Glutamatergic neuron (in vitro differentiated cells): ENCODE measurements around the gene ESPL1. TPM values are rescaled to one million over a fixed set of nuclear protein-coding genes. Genes with fewer than 3 reads are reported as not detected.

ENCODE experiments used
- DNase-seq: peaks from one replicate; pipeline ENCODE4 v3.0.0; 2022
- H3K27ac Mint-ChIP-seq: one replicate; pipeline ENCODE4 v1.8.0; 2020; ENCODE audit warnings: mild to moderate bottlenecking, mixed read lengths, inconsistent platforms; ENCODE audit not compliant: unreplicated experiment
- H3K27me3 Mint-ChIP-seq: one replicate; pipeline ENCODE4 v1.8.0; 2020; ENCODE audit warnings: mild to moderate bottlenecking, moderate library complexity, mixed read lengths, inconsistent platforms; ENCODE audit not compliant: unreplicated experiment
- H3K36me3 Mint-ChIP-seq: one replicate; pipeline ENCODE4 v1.8.0; 2020; ENCODE audit warnings: mild to moderate bottlenecking, mixed read lengths, inconsistent platforms; ENCODE audit not compliant: unreplicated experiment
- H3K4me1 Mint-ChIP-seq: one replicate; pipeline ENCODE4 v1.8.0; 2020; ENCODE audit warnings: mild to moderate bottlenecking, low read depth, mixed read lengths, inconsistent platforms; ENCODE audit not compliant: unreplicated experiment
- H3K4me3 Mint-ChIP-seq: one replicate; pipeline ENCODE4 v1.8.0; 2020; ENCODE audit warnings: mild to moderate bottlenecking, mixed read lengths, inconsistent platforms; ENCODE audit not compliant: unreplicated experiment
- H3K9me3 Mint-ChIP-seq: one replicate; pipeline ENCODE4 v1.8.0; 2020; ENCODE audit warnings: mild to moderate bottlenecking, moderate library complexity, mixed read lengths, inconsistent platforms; ENCODE audit not compliant: unreplicated experiment
- total RNA-seq: library from RNA; stranded (reverse); fragmentation: NEBNext Ultra II Directional; extraction: Animal tissue kit (Norgen Biotek cat#: 25700); gene quantifications from one replicate; pipeline ENCODE4 v1.2.1, GENCODE V29; 2021; ENCODE audit not compliant: unreplicated experiment
- TF ChIP-seq, protein P1 (sequence below): fragments of 200-600 bp; sonication (generic); IDR thresholded peaks from one replicate; pipeline ENCODE4 v1.5.0; 2021; ENCODE audit not compliant: partially characterized antibody, unreplicated experiment

The ESPL1 gene
- total RNA-seq, 1 donor from 2014 or later, result 5.1 TPM

DNA sequence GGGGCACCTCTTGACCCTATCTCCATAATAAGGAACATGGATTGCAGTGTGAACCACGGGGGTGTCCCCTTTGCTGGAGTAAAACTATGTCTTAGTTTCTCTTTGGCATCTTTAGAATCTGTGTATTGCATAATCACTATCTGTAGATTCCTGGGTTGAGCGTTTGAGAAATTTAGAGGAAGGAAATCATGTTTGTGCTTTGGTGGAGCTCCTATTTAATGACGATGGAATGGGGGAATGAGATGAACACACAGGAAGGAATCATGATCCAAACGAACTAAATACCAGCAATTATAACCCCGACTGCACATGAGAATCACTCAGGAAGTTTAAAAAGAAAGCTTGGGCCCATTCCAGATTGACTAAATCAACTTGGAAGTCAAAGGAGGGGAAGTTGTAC is 30.1 kb downstream of the ESPL1 start:
- Mint-ChIP-seq H3K27me3 (peaks cover 6% of the 10 kb centered on the region), H3K4me1 (peaks cover 15% of the 10 kb centered on the region), H3K36me3 (no peaks in the 10 kb centered on the region), H3K9me3 (peaks cover 4% of the 10 kb centered on the region), H3K27ac (peak overlapping the region; percentile 39), H3K4me3 (peak overlapping the region; percentile 50)
- TF ChIP-seq, protein P1, sequence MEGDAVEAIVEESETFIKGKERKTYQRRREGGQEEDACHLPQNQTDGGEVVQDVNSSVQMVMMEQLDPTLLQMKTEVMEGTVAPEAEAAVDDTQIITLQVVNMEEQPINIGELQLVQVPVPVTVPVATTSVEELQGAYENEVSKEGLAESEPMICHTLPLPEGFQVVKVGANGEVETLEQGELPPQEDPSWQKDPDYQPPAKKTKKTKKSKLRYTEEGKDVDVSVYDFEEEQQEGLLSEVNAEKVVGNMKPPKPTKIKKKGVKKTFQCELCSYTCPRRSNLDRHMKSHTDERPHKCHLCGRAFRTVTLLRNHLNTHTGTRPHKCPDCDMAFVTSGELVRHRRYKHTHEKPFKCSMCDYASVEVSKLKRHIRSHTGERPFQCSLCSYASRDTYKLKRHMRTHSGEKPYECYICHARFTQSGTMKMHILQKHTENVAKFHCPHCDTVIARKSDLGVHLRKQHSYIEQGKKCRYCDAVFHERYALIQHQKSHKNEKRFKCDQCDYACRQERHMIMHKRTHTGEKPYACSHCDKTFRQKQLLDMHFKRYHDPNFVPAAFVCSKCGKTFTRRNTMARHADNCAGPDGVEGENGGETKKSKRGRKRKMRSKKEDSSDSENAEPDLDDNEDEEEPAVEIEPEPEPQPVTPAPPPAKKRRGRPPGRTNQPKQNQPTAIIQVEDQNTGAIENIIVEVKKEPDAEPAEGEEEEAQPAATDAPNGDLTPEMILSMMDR, result no peak
- no peak for DNase-seq

DNA sequence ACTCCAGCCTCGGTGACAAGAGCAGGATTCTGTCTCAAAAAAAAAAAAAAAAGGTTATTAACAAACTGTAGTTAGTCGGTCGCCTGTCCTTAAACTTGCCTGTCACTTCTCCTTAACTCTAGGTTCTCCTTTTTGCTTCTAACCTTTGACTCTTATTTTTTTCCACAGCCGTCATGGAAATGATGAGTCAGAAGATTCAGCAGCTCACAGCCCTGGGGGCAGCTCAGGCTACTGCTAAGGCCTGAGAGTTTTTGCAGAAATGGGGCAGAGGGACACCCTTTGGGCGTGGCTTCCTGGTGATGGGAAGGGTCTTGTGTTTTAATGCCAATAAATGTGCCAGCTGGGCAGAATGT is 31.0 kb downstream of the ESPL1 start:
- Mint-ChIP-seq H3K27me3 (peaks cover 6% of the 10 kb centered on the region), H3K27ac (peak overlapping the region; percentile 86), H3K4me3 (peak overlapping the region; percentile 96), H3K36me3 (no peaks in the 10 kb centered on the region), H3K9me3 (peaks cover 4% of the 10 kb centered on the region), H3K4me1 (peaks cover 15% of the 10 kb centered on the region)
- DNase-seq, result no peak
- TF ChIP-seq, protein P1, result no peak

DNA sequence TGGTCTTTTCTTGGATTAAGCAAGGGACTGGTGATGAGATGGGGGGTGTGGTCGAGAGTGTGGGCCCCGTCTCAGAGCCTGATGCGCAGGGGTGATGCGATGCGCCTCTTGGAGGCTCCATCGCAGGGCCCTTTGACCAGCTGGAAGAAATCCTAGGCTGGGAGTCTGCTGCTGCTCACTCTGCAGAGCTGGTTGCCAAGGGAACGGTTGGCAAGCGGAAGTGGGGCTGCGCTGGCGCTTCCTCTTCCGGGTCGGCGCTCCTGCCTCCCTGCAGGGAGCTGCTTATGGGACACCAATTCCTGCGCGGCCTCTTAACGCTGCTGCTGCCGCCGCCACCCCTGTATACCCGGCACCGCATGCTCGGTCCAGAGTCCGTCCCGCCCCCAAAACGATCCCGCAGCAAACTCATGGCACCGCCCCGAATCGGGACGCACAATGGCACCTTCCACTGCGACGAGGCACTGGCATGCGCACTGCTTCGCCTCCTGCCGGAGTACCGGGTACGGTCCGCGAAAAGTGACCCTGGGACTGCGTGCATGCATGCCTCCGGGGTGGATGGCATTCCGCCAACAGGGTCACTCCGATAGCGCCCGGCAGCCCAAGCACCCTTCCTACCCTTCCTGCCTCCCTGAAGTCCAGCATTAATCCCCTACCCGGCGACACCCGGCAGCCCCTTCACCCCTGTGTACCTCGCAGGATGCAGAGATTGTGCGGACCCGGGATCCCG is 31.5 kb downstream of the ESPL1 start, which contains the start of gene MYG1:
MYG1 (plus strand) TSS at position 242 of the 727 bp plus-strand sequence; CDS start at position 285, 43 bp downstream.
- H3K27ac Mint-ChIP-seq, result peak within 1 kb of the TSS; percentile 86
- no peaks in the 10 kb centered on the region for H3K36me3 Mint-ChIP-seq
- TF ChIP-seq, protein P1, result no peak
- peak within 1 kb of the TSS; percentile 96 for H3K4me3 Mint-ChIP-seq
- peak; percentile 87 for DNase-seq
- peaks cover 15% of the 10 kb centered on the region for H3K4me1 Mint-ChIP-seq
- H3K27me3 Mint-ChIP-seq, result peaks cover 6% of the 10 kb centered on the region
- peaks cover 4% of the 10 kb centered on the region for H3K9me3 Mint-ChIP-seq

DNA sequence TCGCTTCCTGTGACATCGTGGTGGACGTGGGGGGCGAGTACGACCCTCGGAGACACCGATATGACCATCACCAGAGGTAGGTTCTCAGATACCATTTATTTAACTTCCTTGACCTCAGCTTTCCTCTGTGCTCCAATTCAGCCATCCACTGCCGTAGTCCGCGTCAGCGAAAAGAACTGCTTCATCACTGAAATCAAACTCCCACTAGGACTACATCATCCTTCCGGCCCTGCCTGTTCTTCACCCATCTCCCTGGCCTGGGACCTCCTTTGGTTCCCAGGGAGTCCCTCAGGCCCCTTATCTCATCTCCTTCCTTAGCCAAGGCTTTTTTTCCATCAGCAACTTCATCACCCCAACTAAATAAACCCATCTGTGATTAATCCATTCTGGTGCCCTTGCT is 32.1 kb downstream of the ESPL1 start:
- peak overlapping the region; percentile 86 for H3K27ac Mint-ChIP-seq
- TF ChIP-seq, protein P1, result no peak
- DNase-seq, result no peak
- peaks cover 4% of the 10 kb centered on the region for H3K9me3 Mint-ChIP-seq
- peak overlapping the region; percentile 96 for H3K4me3 Mint-ChIP-seq
- H3K36me3 Mint-ChIP-seq, result no peaks in the 10 kb centered on the region
- H3K4me1 Mint-ChIP-seq, result peaks cover 12% of the 10 kb centered on the region
- peaks cover 6% of the 10 kb centered on the region for H3K27me3 Mint-ChIP-seq

DNA sequence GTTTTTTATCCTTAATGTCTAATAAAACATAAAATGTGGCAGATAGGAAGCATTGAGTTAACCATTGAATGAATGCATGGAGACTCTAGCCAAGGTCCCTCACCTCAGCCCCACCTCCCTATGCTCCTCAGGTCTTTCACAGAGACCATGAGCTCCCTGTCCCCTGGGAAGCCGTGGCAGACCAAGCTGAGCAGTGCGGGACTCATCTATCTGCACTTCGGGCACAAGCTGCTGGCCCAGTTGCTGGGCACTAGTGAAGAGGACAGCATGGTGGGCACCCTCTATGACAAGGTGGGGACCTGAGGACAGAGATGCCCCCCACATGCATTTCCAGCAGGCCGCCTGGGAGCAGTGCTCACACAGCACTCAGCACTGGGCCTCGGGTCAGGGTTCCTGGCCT is 34.8 kb downstream of the ESPL1 start:
- peak overlapping the region; percentile 36 for H3K4me3 Mint-ChIP-seq
- H3K27me3 Mint-ChIP-seq, result peaks cover 8% of the 10 kb centered on the region
- H3K36me3 Mint-ChIP-seq, result no peaks in the 10 kb centered on the region
- TF ChIP-seq, protein P1, result no peak
- H3K9me3 Mint-ChIP-seq, result peaks cover 3% of the 10 kb centered on the region
- H3K27ac Mint-ChIP-seq, result no peak overlapping the region
- no peak for DNase-seq
- peaks cover 11% of the 10 kb centered on the region for H3K4me1 Mint-ChIP-seq
